ENCODE results near the gene TROAP. TPM values are rescaled to one million over a fixed set of nuclear protein-coding genes. Genes with fewer than 3 reads are reported as not detected.

Gene TROAP
- total RNA-seq, 2 experiments from 2014 or later, result 56.6 to 59.7 TPM

DNA sequence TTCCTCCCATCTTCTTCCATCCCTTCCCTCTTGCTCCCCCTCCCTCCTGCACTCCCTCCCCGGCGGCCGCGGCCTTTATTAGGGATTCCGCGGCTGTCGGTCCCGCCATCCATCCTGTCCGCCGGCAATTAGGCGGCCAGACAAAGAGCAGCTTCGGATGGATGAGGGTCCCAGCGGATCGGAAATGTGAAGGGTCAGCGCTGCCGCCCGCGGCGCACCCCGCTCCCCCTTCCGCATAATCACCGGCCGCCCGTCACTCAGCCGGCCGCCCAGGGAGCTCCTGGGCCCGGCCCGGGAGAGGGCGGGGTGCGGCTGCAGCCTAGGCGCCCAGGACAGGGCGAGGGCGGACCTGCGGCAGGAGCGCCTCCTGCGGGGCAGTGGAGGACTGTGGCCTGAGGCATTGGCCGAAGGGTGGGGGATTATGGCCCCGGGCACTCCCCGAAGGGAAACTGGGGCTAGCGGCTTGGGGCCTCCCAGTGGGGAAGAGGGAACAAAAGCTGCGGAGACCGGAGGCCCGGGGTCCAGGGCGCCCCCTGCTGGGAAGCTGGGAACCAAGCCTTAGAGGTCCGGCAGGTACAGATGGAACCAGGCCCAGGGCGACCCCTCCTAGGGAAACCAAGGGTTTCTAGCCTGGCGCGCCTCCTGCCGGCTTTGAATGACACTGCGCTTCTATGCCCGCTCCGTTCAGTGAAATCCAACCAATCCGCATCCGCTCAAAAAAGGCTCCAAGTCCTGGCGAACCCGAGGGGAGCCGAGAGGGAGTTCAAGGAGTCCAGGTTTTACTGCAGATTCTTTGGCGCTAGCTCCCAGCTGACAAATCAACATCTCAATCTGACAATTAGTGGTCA is 19.2 kb downstream of the TROAP start:
- H3K27ac Mint-ChIP-seq, result no peak overlapping the region
- H3K27me3 Mint-ChIP-seq, result peaks cover 96% of the 10 kb centered on the region
- H3K36me3 Mint-ChIP-seq, result no peaks in the 10 kb centered on the region
- H3K4me1 Mint-ChIP-seq, result peaks cover 33% of the 10 kb centered on the region
- H3K9me3 Mint-ChIP-seq, result no peaks in the 10 kb centered on the region
- peak overlapping the region; percentile 34 for H3K4me3 Mint-ChIP-seq
- peak; percentile 87 for DNase-seq

DNA sequence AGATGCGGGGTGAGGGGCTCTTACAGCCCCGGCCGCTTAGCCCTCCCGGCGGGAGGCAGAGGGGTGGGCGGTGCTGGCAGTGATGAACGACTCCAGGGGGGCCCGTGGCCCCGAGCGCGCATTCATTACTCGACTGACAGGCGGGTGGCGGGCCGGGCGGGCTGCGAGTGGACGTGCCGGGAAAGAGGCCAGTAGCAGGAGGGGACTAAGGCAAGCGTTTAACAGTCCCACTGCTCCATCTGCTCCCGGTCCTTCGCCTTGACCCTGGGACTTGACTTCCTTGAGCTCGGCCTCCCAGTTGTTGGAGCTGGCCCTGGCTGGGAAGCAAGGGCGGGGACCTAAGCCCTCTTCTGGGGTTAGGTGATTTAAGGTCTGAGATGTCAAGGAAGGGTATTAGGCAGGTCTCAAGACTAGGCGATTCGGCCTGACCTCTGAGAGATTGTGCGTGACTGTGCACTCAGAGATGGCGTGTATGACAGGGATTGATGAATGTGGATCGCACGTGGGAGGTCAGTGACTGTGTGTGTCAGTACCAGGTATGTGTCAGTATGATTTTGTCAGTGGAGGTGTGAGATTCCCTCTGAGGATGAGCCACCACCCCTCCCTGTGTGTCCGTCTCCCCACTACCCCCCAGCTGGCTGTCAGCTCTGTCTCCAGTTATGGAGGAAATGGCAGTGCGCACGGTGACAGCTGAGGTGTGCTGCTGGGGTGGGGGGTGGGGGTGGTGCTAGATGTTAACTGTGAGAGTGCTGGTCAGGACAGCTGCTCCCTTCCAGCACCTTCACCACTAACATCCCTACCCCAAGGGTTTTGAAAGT is 20.1 kb downstream of the TROAP start:
- Mint-ChIP-seq H3K4me3 (peak overlapping the region; percentile 34), H3K4me1 (peaks cover 30% of the 10 kb centered on the region), H3K27me3 (peaks cover 96% of the 10 kb centered on the region), H3K36me3 (no peaks in the 10 kb centered on the region), H3K9me3 (no peaks in the 10 kb centered on the region), H3K27ac (no peak overlapping the region)
- no peak for DNase-seq

GRCh38 chr12:49344486-49345050 is 21.5 kb downstream of the TROAP start:
- DNase-seq, result no peak
- Mint-ChIP-seq H3K27me3 (peaks cover 94% of the 10 kb centered on the region), H3K4me1 (peaks cover 34% of the 10 kb centered on the region), H3K9me3 (no peaks in the 10 kb centered on the region), H3K4me3 (no peak overlapping the region), H3K36me3 (no peaks in the 10 kb centered on the region), H3K27ac (no peak overlapping the region)

DNA sequence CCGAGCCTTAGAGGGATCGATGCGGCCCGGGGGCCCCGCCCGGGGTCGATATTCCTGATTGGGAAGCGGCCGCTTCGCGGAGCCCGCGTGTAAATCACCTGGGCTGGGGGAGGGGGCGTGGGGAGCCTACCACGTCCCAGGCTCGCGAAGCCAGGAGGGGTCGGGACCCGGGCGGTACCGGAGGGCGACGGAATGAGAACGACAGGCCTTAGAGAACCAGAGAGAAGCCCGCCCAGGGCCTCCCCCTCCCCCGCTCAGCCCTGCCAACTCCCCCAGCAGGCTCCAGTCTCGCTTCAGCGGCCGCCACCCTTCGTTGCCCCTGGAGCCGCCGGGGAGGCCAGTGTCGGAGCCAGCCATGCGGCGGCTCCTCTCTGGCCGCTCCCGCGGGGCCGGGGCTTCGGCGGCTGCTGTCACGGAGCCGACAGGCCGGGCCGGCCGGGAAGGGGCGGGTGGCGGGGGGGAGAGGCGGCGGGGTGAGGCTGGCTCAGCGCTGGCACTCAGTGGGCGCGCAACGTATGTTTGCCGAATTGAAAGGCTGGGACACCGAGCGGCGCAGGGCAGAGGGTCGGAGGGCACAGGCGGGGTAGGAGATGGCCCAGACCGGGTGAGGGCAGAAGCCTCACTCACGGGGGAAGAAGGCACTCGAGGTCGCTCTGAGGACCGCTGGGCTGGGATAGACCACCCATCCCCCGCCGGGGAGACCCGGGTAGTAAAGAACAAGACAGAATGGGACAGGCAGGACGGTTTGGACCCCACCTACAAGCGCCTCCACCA is 22.2 kb downstream of the TROAP start:
- Mint-ChIP-seq H3K36me3 (no peaks in the 10 kb centered on the region), H3K27ac (no peak overlapping the region), H3K4me1 (peaks cover 34% of the 10 kb centered on the region), H3K9me3 (no peaks in the 10 kb centered on the region), H3K27me3 (peaks cover 94% of the 10 kb centered on the region), H3K4me3 (peak overlapping the region; percentile 37)
- DNase-seq, result no peak

DNA sequence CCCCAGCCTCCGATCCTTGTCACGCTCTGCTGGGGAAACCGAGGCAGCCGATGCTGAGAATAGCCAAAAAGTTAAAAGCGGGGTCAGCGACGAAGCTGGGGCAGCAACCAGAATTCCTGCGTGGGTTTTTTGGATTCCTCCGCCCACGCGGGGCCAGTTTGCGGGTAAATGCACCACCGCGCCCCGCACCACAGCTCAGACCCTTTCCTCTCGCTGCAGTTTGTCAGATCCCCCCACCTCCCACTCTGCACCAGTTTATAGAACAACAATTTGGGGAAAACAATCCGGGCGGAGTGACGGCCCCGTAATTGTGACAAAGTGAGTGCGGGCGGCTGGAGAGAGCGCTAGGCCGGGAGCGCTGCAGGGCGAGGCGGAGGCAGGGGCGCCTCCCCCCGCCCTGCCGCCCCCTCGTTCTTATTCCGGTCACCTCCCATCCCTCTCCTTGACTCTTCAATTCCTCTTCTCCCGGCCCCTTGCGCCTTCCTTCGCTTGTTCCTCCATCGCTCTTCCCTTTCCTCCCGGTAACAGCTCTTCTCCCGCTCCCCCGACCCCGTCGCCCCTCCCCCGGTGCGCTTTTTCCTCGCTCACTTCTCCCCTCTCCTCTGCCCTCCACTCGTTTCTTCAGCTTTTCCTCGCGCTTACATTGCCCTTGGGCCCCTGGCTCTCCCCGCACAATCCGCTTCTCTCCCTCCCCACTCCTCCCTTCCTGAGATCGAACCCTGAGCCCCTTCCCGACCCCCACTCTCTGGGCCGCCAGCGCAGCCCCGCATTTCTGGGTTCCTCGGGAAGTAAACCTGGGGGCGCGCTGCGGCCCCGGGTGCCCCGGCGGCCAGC is 23.0 kb downstream of the TROAP start:
- Mint-ChIP-seq H3K4me3 (peak overlapping the region; percentile 70), H3K36me3 (no peaks in the 10 kb centered on the region), H3K27ac (no peak overlapping the region), H3K4me1 (peaks cover 34% of the 10 kb centered on the region), H3K27me3 (peaks cover 94% of the 10 kb centered on the region), H3K9me3 (no peaks in the 10 kb centered on the region)
- no peak for DNase-seq

DNA sequence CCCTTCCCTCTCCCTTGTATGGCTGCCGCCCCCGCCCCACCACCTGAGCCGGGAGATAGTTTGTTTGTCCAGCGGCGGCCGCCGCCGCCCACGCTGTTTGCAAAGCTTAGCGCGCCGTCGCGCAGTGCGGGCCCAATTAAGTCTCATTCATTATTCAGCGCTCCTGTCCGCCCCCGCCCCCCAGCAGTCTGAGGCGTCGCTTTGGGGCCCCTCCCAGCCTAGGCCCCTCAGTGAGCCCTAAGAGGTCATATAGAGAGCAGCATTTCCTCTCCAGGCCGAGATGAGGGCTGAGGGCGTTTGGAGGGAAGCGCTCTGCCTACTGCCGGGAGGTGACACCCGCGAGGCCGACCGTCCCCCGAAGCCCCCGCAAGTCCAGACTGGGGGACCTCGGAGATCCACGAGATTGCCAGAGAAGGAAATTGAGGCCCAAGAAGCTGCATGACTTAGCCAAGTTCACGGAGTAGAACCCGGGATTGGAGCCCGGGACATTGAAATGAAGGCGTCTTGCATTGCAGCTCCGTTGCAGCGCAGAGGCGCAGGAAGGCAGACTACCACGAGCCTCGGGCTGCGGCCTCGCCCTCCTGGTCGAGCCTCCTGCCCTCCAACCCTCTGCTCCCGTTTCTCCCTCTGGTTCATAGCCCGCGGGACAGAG is 23.7 kb downstream of the TROAP start, which contains the start of gene DNAJC22:
TSS of gene DNAJC22 (plus strand) at position 230 of the 652 bp plus-strand sequence. CDS start 1,985 bp downstream, outside the sequence.
- no peak within 1 kb of the TSS for H3K27ac Mint-ChIP-seq
- H3K9me3 Mint-ChIP-seq, result no peaks in the 10 kb centered on the region
- peak; percentile 49 for DNase-seq
- peak within 1 kb of the TSS; percentile 70 for H3K4me3 Mint-ChIP-seq
- H3K4me1 Mint-ChIP-seq, result peaks cover 34% of the 10 kb centered on the region
- peaks cover 93% of the 10 kb centered on the region for H3K27me3 Mint-ChIP-seq
- H3K36me3 Mint-ChIP-seq, result no peaks in the 10 kb centered on the region

DNA sequence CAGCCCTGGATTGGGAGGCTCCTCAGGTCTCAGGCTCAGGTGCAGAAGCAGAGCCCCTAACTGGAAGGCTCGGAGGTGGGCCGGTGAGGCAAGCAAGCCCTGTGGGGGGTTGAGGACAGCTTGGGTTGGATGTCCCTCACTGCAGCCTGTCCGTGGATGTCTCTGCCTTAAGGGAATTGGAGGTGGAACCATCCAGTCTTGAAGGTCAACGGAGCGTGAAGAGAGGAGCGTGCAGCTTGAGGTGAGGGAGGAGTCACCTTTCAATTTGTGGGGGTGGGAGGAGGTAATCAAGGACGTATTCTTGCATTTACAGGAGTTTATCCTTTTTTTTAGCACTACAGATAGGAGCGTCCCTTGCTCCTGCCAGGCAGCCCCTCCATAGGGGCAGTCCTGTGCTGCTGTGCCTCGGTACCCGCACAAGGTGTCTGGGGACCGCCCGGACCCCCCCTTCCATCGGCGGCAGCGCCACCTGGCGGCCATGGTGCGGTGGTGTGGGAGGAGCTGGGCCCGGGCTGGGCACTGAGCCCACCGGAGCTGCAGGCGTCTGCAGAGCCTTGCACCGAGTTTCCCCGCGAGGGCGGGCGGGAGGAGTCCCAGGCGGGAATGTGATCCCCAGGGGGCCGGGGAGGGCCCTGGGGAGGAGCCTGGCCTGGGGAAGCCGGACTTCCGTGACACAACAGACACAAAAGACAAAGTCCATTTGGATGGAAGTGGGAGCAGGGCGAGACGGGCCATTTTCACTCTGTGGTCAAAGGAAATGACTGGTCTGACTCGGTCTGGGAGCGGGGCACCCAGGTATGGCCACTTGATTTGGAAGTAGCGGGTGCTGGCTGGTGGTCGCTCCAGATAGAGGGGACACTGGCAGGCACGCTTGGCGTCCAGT is 24.5 kb downstream of the TROAP start:
- Mint-ChIP-seq H3K27ac (no peak overlapping the region), H3K4me3 (peak overlapping the region; percentile 59), H3K36me3 (no peaks in the 10 kb centered on the region), H3K4me1 (peaks cover 34% of the 10 kb centered on the region), H3K9me3 (no peaks in the 10 kb centered on the region), H3K27me3 (peaks cover 93% of the 10 kb centered on the region)
- peak; percentile 83 for DNase-seq

GRCh38 chr12:49348781-49349180 is 25.7 kb downstream of the TROAP start:
- no peak for DNase-seq
- no peaks in the 10 kb centered on the region for H3K9me3 Mint-ChIP-seq
- peaks cover 27% of the 10 kb centered on the region for H3K4me1 Mint-ChIP-seq
- no peak overlapping the region for H3K27ac Mint-ChIP-seq
- no peak overlapping the region for H3K4me3 Mint-ChIP-seq
- no peaks in the 10 kb centered on the region for H3K36me3 Mint-ChIP-seq
- peaks cover 91% of the 10 kb centered on the region for H3K27me3 Mint-ChIP-seq

DNA sequence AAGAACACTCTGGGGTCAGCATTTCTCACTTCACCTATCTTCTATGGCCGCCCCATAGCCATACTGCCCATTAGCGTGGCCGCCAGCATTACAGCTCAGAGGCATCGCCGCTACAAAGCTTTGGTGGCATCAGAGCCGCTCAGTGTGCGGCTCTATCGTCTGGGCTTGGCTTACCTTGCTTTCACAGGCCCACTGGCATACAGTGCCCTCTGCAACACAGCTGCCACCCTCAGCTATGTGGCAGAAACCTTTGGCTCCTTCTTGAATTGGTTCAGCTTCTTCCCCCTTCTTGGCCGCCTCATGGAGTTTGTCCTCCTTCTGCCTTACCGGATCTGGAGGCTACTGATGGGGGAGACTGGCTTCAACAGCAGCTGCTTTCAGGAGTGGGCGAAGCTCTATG is 26.2 kb downstream of the TROAP start:
- DNase-seq, result no peak
- H3K27ac Mint-ChIP-seq, result no peak overlapping the region
- H3K27me3 Mint-ChIP-seq, result peaks cover 91% of the 10 kb centered on the region
- H3K9me3 Mint-ChIP-seq, result no peaks in the 10 kb centered on the region
- no peaks in the 10 kb centered on the region for H3K36me3 Mint-ChIP-seq
- peaks cover 23% of the 10 kb centered on the region for H3K4me1 Mint-ChIP-seq
- H3K4me3 Mint-ChIP-seq, result no peak overlapping the region

GRCh38 chr12:49352351-49352750 is 29.3 kb downstream of the TROAP start:
- no peak overlapping the region for H3K27ac Mint-ChIP-seq
- DNase-seq, result no peak
- H3K27me3 Mint-ChIP-seq, result peaks cover 77% of the 10 kb centered on the region
- H3K36me3 Mint-ChIP-seq, result no peaks in the 10 kb centered on the region
- peaks cover 7% of the 10 kb centered on the region for H3K4me1 Mint-ChIP-seq
- no peak overlapping the region for H3K4me3 Mint-ChIP-seq
- no peaks in the 10 kb centered on the region for H3K9me3 Mint-ChIP-seq

GRCh38 chr12:49355913-49356312 is 32.9 kb downstream of the TROAP start:
- Mint-ChIP-seq H3K9me3 (no peaks in the 10 kb centered on the region), H3K4me3 (no peak overlapping the region), H3K27me3 (peaks cover 61% of the 10 kb centered on the region), H3K4me1 (peaks cover 6% of the 10 kb centered on the region), H3K27ac (no peak overlapping the region), H3K36me3 (no peaks in the 10 kb centered on the region)
- no peak for DNase-seq

GRCh38 chr12:49357103-49357678 is 34.1 kb downstream of the TROAP start:
- Mint-ChIP-seq H3K36me3 (no peaks in the 10 kb centered on the region), H3K27ac (no peak overlapping the region), H3K9me3 (no peaks in the 10 kb centered on the region), H3K27me3 (peaks cover 49% of the 10 kb centered on the region), H3K4me1 (peaks cover 6% of the 10 kb centered on the region), H3K4me3 (no peak overlapping the region)
- DNase-seq, result no peak
